Esophagus mucosa (tissue), 1 donor: ENCODE data around the gene MANF. TPM values are rescaled to one million over a fixed set of nuclear protein-coding genes. Genes with fewer than 3 reads are reported as not detected.

Source experiments
- ATAC-seq: fragments of 200-7000 bp; cut with Tn5 transposase; one replicate; pipeline ENCODE4 v1.9.1; 2020
- total RNA-seq: library from RNA; stranded (reverse); gene quantifications from one replicate; pipeline ENCODE4 v1.2.4, GENCODE V29; 2023
- donor health status: DM: yes; HTN: yes; CAD: no.

MANF gene
- total RNA-seq, 1 donor from 2014 or later = 80.6 TPM

DNA sequence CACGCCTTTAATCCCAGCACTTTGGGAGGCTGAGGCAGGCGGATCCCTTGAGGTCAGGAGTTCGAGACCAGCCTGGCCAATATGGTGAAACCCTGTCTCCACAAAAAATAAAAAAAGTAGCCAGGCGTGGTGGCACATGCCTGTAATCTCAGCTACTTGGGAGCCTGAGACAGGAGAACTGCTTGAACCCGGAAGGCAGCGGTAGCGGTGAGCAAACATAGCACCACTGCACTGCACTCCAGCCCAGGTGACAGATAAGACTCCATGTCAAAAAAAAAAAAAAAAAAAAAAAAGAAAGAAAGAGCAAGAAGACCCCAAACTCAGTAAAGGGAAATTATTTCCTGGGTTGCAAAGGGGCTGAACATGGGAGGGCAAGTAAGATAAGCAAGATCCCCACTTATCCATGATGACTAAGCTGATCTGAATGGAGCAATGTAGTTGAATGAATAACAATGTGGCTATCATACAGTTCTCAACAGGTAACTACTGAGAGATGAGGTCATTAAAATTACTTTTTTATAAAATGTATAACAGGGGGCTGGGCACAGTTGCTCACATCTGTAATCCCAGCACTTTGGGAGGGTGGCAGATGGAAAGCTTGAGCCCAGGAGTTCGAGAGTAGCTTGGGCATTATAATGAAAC lies 52.0 kb downstream of the MANF start:
- ATAC-seq = no peak

Other genes starting within 250 kb of the MANF start
- 25.1 TPM for gene RBM15B, start 6.0 kb downstream of the MANF start, total RNA-seq
- gene DCAF1, start 114.7 kb downstream of the MANF start, total RNA-seq = 12.0 TPM
- 9.5 TPM for gene RAD54L2, start 153.4 kb downstream of the MANF start, total RNA-seq